ENCODE data around the gene GC.
"Not testable (repeated sequence)": the region's sequence is repeated elsewhere in the genome, so short reads cannot be mapped to it uniquely, and the experiment has no call there.

Gene GC, protein sequence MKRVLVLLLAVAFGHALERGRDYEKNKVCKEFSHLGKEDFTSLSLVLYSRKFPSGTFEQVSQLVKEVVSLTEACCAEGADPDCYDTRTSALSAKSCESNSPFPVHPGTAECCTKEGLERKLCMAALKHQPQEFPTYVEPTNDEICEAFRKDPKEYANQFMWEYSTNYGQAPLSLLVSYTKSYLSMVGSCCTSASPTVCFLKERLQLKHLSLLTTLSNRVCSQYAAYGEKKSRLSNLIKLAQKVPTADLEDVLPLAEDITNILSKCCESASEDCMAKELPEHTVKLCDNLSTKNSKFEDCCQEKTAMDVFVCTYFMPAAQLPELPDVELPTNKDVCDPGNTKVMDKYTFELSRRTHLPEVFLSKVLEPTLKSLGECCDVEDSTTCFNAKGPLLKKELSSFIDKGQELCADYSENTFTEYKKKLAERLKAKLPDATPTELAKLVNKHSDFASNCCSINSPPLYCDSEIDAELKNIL

DNA sequence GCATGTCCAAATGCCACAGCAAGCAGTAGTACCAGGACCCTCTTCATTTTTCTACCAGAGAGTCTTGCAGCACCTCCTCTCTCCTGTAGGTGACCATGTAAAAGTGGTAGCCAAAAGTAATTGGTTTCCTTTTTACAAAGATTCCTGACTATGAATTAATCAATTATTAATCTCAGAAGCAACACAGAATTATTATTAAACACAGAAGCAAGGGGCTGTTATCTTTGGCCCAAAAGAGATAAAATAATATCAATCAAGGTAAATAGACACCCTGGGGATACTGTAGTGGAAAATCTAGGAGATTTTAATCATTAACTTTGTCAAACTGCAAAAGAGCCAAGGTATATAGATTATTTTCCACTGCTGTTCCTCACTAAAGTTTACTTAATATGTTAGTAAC, at the start of gene GC:
TSS of gene GC (minus strand) at position 108 of the 400 bp plus-strand sequence. CDS start at position 47, 61 bp downstream.
- DNase-seq, result no peak

DNA sequence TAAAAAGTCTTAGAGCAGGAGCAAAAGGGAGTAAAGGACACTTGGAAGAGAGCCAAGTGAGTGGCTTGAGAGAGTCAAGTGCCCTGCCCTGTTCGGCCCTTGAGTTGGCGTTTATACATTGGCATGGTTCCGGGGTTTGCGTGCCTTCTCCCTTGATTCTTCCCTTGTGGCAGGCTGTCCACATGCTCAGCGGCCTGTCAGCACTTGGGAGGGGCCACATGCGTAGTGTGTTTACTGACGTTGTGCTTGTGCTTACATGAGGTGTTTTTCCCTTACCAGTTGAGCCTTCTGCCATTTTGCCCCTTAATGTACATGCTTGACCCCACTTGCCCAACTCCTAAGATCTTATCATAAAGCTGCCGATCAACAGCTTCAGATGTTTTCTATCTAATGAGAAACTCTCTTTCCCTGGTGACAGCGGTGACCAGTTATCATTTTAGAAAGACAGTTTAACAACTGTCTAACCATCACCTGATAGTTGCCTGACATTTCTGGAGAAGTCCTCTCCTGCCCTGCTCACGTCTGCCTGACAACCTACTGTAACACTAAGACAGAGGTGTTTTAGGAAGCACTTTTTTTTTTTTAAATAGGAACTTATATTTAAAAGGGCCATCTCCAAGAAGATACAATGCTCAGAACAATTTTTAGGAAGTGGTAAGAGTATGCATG, 49.5 kb upstream of the GC start:
- DNase-seq, result no peak

DNA sequence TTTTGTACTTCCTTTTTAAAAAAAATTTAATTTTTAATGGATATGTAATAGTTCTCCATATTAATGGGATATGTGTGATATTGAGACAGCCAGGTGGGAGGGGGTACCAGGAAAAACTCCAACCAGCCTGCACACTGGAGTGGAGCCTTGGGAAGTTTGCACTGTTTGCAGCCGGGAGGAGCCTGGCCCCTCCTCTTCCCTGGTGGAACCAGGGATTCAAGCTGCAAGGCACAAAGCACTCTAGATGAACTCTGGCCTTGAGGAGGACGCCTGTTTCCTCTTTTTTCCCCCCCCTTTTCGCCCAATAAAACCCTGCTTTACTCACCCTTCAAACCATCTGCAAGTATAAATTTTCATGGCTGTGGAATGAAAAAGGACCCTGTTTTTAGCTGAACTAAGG, 48.2 kb upstream of the GC start:
- DNase-seq, result no peak

DNA sequence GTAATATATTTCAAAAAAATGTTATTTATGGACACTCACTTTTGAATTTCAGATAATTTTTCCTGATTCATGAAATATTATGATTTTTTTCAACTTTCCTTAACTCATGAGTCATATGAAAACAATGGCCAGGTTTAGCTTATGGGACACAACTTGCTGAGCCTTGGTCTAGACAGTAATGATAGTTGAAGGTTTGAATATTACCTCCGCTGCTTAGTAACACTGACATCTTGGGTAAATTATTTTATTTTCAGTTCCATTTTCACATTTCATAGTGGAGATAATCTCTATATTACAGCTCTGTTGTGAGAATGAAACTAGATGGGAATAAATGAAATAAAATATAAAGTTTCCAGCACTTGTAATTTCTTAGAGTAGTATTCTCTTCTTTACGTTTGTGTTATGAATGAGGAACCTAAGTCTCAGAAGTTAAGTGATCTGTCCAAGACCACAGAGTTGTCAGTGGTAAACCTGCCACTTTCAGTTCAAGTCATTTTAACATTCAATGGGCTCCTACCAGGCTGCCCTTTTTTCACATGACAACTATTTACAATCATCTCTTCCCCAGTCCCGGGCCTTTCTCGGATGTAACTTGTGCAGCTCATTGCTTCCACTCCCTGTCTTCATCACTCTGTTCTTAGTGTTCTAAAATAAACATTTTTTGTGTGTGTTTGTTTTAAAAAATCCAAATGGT, 46.8 kb upstream of the GC start:
- no peak for DNase-seq

DNA sequence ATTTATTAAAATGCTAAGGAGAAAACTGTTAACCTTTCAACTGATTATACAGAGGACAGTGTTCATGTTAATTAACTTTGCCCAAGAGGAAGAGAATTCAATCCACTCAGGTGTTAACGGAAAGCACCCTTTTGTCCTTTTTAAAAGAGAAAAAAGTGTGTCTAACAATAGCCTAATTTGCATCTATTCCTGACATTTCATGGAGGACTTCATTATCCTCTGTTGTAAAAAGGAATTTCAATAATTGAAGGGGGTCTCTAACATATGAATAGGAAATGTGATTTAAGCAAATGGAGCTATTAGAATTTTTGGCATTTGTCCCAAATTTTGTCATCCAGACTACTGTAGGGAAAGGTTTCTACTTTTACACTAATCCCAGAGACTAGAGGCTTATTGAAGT, 44.6 kb upstream of the GC start:
- no peak for DNase-seq

DNA sequence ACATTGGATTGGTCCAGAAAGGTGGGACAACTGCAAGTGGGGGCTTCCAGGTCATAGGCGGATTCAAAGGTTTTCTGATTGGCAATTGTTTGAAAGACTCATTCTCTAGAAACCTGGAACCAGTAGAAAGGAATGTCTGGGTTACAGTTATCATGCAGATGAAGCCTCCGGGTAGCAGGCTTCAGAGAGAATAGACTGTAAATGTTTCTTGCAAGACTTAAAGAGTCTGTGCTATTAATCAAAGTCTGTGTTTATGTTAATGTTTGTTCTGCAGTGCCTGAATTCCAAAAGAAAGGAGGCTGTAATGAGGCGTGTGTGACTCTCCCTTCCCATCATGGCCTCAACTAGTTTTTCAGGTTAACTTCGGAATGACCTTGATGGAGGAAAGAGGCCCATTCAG, 43.9 kb upstream of the GC start:
- no peak for DNase-seq

DNA sequence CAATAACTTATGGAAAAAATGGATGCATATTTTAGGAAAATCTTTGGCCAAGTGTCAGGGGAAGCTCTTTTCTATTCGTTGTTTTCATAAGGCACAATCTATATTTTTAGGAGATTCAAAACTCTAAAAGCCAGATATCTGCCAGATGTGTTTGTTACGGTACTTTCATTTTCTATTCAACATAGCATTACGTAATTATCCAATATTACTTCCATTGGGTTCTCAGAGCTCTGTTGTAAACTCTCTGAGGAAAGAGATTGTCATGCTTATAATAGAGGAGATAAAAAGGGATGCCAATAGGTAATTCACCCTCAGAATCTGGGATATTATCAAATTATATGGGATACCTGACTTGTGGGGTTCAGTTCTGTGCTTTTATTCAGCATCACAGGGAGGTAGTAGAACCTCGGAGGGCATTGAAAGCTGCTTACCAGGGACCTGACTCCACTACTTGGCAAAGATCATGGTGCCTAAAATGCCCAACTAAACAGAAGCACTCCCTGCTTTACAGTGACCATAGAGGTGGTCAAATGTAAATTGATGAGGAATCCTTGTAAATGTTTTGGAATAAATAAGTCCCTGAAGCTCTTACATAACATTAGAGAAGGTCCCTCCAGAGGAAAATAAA, 32.9 kb upstream of the GC start:
- no peak for DNase-seq

DNA sequence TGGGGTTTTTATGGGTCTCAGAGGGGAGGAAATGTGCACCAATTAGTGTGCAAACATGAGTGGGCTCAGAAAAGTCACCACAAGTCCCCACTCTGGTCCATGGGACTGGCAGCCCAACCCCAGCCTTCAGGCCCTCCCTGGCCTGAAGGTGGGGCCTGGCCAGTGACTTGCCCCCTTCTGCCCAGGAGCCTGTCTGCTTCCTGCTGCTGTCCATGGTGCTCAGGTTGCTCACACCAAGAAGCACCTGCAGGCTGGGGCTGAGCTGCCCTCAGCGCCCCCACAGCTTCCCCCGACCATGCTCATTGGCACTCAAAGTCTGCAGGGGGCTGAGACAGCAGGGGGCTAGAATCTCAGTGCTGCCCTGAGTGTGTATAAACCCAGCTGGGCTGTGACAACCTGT, 30.6 kb upstream of the GC start:
- DNase-seq, result no peak

DNA sequence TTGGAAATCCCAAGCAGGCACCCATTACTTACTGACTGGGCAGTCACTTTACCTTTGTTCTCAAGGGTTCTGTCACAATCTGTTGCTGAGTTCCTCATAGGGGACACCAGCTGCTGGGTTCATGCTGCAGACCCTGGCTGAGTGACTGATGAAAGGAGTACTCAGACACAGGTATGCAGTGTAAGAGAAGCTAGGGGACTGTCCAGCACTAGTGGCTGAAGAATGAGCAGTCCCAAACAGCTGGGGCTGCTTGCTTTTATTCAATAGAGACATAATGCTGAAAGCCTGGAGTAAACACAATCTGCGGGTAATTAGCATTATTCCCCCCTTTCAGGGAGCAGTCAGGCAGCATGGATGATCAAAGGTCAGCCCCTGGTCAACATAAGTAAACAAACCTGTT, 25.9 kb upstream of the GC start:
- DNase-seq, result not testable (repeated sequence)

DNA sequence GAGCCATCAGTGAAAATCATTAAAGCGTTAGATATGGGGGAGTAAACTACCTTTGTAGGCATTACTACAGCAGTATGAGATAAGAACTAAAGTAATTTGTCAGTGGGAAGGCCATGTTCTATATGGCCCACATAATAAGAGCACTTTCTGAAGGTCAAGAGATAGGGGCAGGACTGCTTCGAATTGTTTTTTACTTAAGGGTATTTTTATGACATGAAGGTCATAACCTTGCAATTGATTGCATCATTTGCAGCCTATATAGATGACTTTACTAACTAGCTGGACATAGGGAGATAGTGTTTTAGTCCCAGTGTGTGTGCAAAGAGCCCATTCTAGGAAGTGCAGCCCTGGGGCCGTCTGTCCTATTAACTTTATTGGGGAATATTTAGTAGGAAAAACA, 23.6 kb upstream of the GC start:
- no peak for DNase-seq

DNA sequence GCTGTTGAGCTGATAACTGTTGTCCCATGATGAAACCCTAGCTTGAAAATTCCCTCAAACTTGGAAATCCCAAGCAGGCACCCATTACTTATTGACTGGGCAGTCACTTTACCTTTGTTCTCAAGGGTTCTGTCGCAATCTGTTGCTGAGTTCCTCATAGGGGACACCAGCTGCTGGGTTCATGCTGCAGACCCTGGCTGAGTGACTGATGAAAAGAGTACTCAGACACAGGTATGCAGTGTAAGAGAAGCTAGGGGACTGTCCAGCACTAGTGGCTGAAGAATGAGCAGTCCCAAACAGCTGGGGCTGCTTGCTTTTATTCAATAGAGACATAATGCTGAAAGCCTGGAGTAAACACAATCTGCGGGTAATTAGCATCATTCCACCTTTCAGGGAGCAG, 21.4 kb upstream of the GC start:
- DNase-seq, result not testable (repeated sequence)

DNA sequence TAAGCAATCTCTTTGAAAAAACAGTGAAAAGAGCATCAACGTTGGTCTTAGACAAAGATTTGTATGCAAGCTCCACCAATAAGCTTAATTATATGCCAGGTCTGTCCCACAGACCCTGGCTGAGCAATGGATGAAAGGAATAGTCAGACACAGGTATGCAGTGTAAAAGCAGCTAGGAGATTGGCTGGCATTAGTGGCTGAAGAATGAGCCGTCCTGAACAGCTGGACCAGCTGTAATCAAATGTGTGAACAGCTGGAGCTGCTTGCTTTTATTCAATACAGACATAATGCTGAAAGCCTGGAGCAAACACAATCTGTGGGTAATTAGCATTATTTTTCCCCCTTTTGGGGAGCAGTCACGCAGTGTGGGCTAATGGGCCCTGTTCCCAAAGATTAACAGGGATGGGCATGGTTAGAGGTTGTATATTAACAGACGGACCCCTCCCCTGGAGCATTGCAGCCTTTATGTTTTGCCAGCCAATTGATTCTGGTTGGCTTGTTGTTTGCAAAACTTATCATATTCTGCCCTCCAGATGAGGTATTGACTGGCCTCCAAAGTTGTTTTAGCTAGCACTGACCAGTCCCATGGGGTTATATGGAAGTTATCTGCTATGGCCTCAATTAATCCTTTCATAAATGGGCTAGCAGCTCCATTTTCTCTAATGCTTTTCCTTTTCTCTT, 20.3 kb upstream of the GC start:
- DNase-seq, result not testable (repeated sequence)

DNA sequence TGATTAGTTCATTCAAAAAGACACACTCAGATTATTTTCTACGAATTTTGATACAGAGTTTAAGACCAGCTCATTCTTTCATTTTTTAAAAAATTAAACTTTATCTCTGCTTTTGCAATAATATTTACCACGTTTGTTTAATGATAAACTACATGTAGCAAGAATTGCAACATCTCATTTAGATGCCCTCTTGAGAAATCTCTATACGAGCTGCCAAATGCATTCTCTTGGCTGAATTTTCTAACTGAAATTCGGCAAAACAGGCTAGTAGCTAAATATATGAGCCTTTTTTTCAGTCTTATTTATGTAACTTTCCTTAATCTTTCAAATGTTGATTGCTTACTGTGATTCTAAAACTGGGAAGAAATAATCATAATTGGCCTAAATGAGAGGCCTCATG, 2.1 kb upstream of the GC start:
- no peak for DNase-seq

DNA sequence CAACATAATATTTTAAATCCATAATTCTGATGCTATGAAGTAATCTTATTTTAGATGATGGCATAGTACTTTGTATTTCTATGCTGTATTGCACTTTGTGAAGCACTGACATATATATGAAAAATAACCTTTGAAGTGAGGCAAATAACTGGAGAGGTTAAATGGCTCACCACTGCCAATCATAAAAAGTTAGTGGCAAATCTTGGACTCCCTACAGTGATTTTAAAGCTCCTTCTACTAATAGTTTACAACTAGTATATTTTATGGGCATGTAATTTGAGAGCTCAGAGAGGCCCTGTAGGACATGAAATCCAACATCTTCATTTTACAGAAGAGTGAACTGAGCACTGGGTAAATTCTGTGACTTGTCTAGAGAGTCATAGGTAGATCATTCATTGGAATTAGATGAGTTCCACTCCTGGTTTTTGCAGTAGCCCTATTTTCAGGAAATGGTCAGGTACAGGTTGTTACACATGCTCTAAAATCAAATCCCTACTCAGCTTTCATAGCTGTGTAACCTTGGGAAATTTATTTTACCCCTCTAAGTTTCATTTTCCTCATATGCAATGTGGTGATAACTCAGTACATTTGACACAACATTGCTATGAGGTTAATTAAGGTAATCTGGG, 804 bp upstream of the GC start:
- no peak for DNase-seq

DNA sequence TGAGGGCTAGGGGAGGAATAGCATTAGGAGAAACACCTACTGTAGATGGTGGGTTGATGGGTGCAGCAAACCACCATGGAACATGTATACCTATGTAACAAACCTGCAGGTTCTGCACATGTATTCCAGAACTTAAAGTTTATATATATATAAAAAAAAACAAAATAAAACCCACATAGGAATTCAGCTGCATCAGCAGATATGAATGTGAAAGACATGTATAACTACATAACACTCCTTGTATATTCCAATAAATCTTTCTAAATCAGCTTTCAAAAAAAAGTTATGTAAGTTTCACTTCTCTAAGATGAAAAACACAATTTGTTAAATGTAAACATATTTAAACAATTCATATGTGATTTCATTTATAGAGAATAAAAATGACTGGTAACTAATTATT, 6.0 kb downstream of the GC start:
- DNase-seq, result no peak

DNA sequence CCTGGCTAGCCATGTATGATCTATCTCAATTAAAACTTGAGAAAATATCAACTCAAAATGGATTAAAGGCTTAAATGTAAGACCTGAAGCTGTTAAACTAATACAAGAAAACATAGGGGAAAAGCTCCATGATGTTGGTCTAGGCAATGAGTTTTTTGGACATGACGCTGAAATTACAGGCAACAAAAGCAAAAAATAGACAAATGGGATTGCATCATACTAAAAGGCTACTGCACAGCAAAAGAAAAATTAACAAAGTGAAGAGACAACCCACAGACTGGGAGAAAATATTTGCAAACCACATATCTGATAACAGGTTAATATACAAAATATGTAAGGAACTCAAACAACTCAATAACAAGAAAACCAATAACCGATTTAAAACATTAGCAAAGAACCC, 8.4 kb downstream of the GC start:
- DNase-seq, result no peak

DNA sequence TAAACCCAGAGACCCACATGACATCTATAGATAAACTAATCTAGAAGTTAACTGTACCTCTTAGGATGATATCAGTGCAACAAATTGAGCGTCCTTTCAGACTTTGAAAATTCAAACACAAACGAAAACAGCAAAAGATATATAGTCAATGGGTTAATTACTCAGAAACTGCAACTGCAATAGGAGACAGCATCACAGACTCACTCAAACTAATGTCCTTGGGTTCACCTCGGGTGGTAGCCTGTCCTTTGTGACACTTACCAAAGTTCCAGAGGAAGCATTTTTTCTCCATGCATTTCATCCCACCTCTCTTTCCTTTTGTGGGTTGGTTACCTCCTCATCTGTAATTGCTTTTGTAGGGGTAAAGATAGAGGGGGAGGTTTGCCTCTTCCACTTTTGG, 9.7 kb downstream of the GC start:
- DNase-seq, result no peak

DNA sequence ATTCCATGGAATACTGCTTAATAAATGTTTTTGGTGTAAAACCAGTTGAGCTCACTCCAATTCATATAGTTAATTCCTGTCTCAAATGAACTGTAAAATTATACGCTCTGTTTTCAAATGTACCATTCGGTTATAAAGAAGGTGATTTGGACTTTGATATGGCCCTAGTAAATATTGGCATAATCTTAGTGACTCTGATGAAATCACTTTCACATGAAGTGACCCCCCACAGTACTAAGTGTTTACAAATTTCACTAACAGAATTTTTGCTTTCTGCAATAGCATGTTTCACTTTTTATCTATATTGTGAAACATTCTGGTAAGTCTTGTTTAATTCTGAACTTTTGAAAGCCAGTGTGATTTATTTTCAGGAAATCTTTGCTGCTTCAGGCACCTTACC, 10.9 kb downstream of the GC start:
- DNase-seq, result no peak

DNA sequence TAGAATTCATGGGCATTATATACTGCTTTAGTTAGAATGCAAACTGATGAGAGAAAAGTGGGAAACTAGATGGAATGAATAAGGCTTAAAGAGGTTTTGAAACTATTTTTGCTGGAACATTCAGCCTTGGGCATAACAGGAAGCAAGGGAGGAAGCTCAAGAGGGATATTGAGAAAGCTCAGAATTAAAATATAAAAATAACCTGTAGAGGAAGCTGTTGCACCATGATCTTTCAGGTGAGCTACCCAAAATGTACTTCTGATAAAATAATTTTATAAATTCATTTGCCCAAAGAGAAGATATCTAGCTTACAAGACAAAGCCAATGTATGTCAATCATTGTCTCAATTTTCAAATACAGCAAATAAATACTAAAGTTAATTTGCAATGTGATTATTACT, 11.3 kb downstream of the GC start:
- no peak for DNase-seq

DNA sequence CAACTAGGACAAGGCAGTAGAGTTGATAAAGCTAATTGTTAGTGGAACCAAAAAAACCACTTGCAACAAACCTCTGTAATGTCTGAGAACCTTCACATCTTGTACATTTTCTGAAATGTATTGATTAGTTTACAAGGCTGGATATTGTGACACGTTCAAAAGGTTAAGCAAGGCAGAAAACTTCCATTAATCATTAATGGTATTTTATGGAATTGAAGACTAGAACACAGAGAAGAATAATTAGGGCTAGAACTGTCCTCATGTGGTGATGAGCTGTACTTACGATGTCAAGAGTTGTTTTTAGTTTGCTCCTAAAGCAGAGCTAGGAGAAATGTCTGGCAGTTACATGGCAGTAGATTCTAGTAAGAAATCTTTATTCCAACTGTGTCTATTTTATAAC, 12.3 kb downstream of the GC start:
- no peak for DNase-seq

DNA sequence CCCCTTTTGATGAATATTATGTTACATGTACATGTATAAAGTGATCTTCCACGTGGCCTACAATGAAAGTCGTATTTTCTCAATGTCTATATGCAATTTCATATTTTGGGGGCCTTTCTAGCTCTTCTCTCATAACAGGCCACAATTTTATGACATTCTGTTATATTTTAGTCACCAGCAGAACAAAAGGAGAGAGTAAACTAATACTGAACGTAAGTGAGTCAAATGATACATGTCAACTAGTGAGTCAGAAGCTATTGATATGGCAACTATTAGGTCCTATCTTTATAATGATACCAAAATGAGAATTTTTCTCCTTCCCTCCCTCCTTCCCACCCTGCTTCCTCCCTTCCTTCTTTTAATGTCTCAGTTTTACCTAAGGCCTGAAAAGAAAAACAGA, 14.4 kb downstream of the GC start:
- no peak for DNase-seq

DNA sequence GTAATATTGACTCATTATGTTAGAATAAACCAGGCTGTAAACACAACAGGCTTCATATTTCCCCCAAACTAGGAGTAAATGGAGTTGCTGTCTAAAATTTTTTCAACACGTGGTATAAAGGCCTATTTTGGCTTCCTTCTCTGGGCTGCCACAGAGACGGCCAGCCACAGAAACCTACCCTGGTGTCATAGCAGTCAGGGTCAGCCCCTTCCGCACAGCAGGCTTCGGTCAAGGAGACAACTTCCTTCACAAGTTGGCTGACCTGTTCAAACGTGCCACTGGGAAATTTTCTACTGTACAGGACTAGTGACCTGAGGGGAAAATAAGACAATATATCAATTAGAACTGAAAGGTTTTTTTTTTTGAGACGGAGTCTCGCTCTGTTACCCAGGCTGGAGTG, 15.8 kb downstream of the GC start:
- DNase-seq, result no peak

Measured in activated naive CD4-positive, alpha-beta T cell (primary cell).